Melanocyte of skin (primary cell): ENCODE measurements around the gene CMPK2. TPM values are rescaled to one million over a fixed set of nuclear protein-coding genes. Genes with fewer than 3 reads are reported as not detected.

Experiments used
- total RNA-seq, 2 donors: library from RNA; depleted of rRNA; stranded (reverse); fragments of >200 nt; gene quantifications; 2 replicates each; pipeline ENCODE4 v1.2.3, GENCODE V29; 2012

CMPK2 gene, protein sequence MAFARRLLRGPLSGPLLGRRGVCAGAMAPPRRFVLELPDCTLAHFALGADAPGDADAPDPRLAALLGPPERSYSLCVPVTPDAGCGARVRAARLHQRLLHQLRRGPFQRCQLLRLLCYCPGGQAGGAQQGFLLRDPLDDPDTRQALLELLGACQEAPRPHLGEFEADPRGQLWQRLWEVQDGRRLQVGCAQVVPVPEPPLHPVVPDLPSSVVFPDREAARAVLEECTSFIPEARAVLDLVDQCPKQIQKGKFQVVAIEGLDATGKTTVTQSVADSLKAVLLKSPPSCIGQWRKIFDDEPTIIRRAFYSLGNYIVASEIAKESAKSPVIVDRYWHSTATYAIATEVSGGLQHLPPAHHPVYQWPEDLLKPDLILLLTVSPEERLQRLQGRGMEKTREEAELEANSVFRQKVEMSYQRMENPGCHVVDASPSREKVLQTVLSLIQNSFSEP
- total RNA-seq = 100 to 1,000 TPM; 196 to 237 TPM

GRCh38 chr2:6865346-6866274, at the start of gene CMPK2:
TSS of gene CMPK2 (minus strand) at chr2:6865907. CDS start at chr2:6865696, 211 bp downstream.

GRCh38 chr2:6877402-6878304, 11.9 kb upstream of the CMPK2 start, which contains the start of gene RSAD2:
TSS of gene RSAD2 (plus strand) at chr2:6877777. CDS start at chr2:6877801, 24 bp downstream.

Other genes with a start within 250 kb of the CMPK2 start
- gene RSAD2, start 11.9 kb upstream of the CMPK2 start, total RNA-seq = 10 to 100 TPM; 72.6 to 98.9 TPM
- 10 to 100 TPM; 61.6 to 91.9 TPM for gene RNF144A, start 51.5 kb upstream of the CMPK2 start, total RNA-seq